Measurements from ENCODE around the gene ARHGAP19.

- TF ChIP-seq ZNF274 (IDR thresholded peaks at IDR 0.05; ENCODE audit: low read depth, low read length): no peak
- TF ChIP-seq YY1 (IDR thresholded peaks at IDR 0.05; ENCODE audit: insufficient read depth, insufficient read length): no peak
- TF ChIP-seq SUZ12 (IDR thresholded peaks at IDR 0.05; ENCODE audit: extremely low read depth, insufficient read depth, insufficient read length): no peak
These were observed 31.3 kb downstream of the ARHGAP19 start for GRCh38 chr10:97261183-97261582.

All from NT2/D1 (cell line).